ENCODE results near the gene FRA10AC1.

DNA sequence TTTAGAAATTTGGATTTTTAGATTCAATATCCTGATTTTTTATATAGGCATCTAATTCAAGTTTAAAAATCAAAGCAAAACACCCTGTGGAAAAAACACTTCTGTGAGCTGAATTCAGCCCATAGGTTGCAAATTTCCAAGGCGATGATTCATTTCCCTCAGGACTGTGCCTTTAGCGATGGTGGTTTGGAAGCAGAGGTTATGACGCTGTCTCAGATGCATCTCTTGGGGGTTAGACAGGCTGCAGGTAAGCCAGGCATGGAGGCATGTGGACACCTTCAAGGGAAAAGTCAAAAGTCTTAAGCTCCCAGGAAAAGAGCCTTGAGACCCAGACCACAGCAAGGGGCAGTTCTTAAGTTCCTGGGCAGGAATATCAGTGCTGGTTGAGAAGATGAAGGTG, 9.5 kb upstream of the FRA10AC1 start:
- TF ChIP-seq, protein P1, sequence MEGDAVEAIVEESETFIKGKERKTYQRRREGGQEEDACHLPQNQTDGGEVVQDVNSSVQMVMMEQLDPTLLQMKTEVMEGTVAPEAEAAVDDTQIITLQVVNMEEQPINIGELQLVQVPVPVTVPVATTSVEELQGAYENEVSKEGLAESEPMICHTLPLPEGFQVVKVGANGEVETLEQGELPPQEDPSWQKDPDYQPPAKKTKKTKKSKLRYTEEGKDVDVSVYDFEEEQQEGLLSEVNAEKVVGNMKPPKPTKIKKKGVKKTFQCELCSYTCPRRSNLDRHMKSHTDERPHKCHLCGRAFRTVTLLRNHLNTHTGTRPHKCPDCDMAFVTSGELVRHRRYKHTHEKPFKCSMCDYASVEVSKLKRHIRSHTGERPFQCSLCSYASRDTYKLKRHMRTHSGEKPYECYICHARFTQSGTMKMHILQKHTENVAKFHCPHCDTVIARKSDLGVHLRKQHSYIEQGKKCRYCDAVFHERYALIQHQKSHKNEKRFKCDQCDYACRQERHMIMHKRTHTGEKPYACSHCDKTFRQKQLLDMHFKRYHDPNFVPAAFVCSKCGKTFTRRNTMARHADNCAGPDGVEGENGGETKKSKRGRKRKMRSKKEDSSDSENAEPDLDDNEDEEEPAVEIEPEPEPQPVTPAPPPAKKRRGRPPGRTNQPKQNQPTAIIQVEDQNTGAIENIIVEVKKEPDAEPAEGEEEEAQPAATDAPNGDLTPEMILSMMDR (IDR thresholded peaks at IDR 0.05 in 8 of 11, conservative IDR thresholded peaks at IDR 0.05 in 3 of 11) = no peak
- no peak for TF ChIP-seq POLR2A (IDR thresholded peaks at IDR 0.05)
